ENCODE measurements around the gene NDUFC1. TPM values are rescaled to one million over a fixed set of nuclear protein-coding genes. Genes with fewer than 3 reads are reported as not detected.
"Not testable (repeated sequence)": the region's sequence is repeated elsewhere in the genome, so short reads cannot be mapped to it uniquely, and the experiment has no call there.

Gene NDUFC1
- 43.4 and 44.0 TPM in 2 replicates for total RNA-seq

- intact Hi-C loops (cut with micrococcal nuclease) = loop anchor here (1.0 to 10.0 kb wide), 10 partner anchors 10 to 1223 kb away; partner anchors contain the start of genes ELF2, ELMOD2, MAML3 and NOCT
Observed at GRCh38 chr4:139301821-139302611, at the start of gene NDUFC1. TSS of gene NDUFC1 (minus strand) at chr4:139302477. CDS start at chr4:139295798, 6,679 bp downstream.

GRCh38 chr4:139337612-139338011 lies 35.3 kb upstream of the NDUFC1 start:
- intact Hi-C loops (cut with micrococcal nuclease) = no loop called here

GRCh38 chr4:139333046-139333445 lies 30.8 kb upstream of the NDUFC1 start:
- intact Hi-C loops (cut with micrococcal nuclease) = no loop called here

GRCh38 chr4:139331185-139331584 lies 28.9 kb upstream of the NDUFC1 start:
- intact Hi-C loops (cut with micrococcal nuclease) = no loop called here

- intact Hi-C loops (cut with micrococcal nuclease) = no loop called here
Observed at GRCh38 chr4:139330283-139330682, 28.0 kb upstream of the NDUFC1 start.

GRCh38 chr4:139329665-139330200 lies 27.5 kb upstream of the NDUFC1 start:
- intact Hi-C loops (cut with micrococcal nuclease) = no loop called here

- intact Hi-C loops (cut with micrococcal nuclease) = no loop called here
Observed at GRCh38 chr4:139324620-139325019, 22.3 kb upstream of the NDUFC1 start.

- intact Hi-C loops (cut with micrococcal nuclease) = not testable (repeated sequence)
Observed at GRCh38 chr4:139322541-139322940, 20.3 kb upstream of the NDUFC1 start.

- intact Hi-C loops (cut with micrococcal nuclease) = not testable (repeated sequence)
Observed at GRCh38 chr4:139322070-139322469, 19.8 kb upstream of the NDUFC1 start.

GRCh38 chr4:139319571-139319970 lies 17.3 kb upstream of the NDUFC1 start:
- intact Hi-C loops (cut with micrococcal nuclease) = no loop called here

- intact Hi-C loops (cut with micrococcal nuclease) = no loop called here
Observed at GRCh38 chr4:139317635-139318034, 15.4 kb upstream of the NDUFC1 start.

- intact Hi-C loops (cut with micrococcal nuclease) = no loop called here
Observed at GRCh38 chr4:139316733-139317132, 14.5 kb upstream of the NDUFC1 start.

GRCh38 chr4:139315221-139315675 lies 13.0 kb upstream of the NDUFC1 start:
- intact Hi-C loops (cut with micrococcal nuclease) = no loop called here

- intact Hi-C loops (cut with micrococcal nuclease) = no loop called here
Observed at GRCh38 chr4:139314047-139314800, 11.9 kb upstream of the NDUFC1 start.

GRCh38 chr4:139313414-139313813 lies 11.1 kb upstream of the NDUFC1 start:
- intact Hi-C loops (cut with micrococcal nuclease) = not testable (repeated sequence)

- intact Hi-C loops (cut with micrococcal nuclease) = loop anchor here (1.0 kb wide), 1 partner anchor 11 kb away; the partner anchor contains the start of gene NAA15
Observed at GRCh38 chr4:139312552-139313332, 10.5 kb upstream of the NDUFC1 start.

GRCh38 chr4:139311909-139312308 lies 9.6 kb upstream of the NDUFC1 start:
- intact Hi-C loops (cut with micrococcal nuclease) = loop anchor here (1.0 kb wide), 1 partner anchor 11 kb away; the partner anchor contains the start of gene NAA15

- intact Hi-C loops (cut with micrococcal nuclease) = loop anchor here (5.0 to 10.0 kb wide), 3 partner anchors 847 to 1220 kb away; partner anchors contain the start of genes ELMOD2 and MAML3
Observed at GRCh38 chr4:139304920-139305319, 2.6 kb upstream of the NDUFC1 start.

- intact Hi-C loops (cut with micrococcal nuclease) = loop anchor here (1.0 to 10.0 kb wide), 10 partner anchors 11 to 1224 kb away; partner anchors contain the start of genes ELF2, ELMOD2, MAML3 and NOCT
Observed at GRCh38 chr4:139301113-139301820, 1.0 kb downstream of the NDUFC1 start, which contains the start of gene NAA15. TSS of gene NAA15 (plus strand) at chr4:139301505. CDS start at chr4:139301778, 273 bp downstream.
